H1 (cell line): Measurements from ENCODE around the gene TMED9. TPM values are rescaled to one million over a fixed set of nuclear protein-coding genes. Genes with fewer than 3 reads are reported as not detected.
A peak's percentile ranks its signal among the peaks of the same experiment; 100 is the strongest.

Experiments used
- CTCF ChIA-PET: fragments of 300-600 bp; sonication (Branson Sonifier 250); formaldehyde crosslinking; loops from one replicate; lab custom pipeline; 2021; ENCODE audit not compliant: partially characterized antibody; lab: Charles Lee
- POLR2A ChIA-PET: fragments of 300-600 bp; sonication (Branson Sonifier 250); formaldehyde crosslinking; loops from one replicate; lab custom pipeline; 2021; ENCODE audit warnings: inconsistent platforms; ENCODE audit not compliant: partially characterized antibody; lab: Charles Lee
- DNase-seq, 2 experiments: peaks; one replicate each; pipeline versions ENCODE4 v3.0.0 to v3.0.0-alpha.2; 2010 to 2022; ENCODE audit warnings: low spot score in 2 of 2, low read depth in 1 of 2, mixed read lengths in 1 of 2
- FAIRE-seq: peaks from 2 replicates; lab custom pipeline; 2011; peaks lifted over from hg19 to GRCh38; lab: Jason Lieb, UNC
- H2AFZ ChIP-seq: 2 replicates; pipeline ENCODE4 v1.8.1; 2012; ENCODE audit warnings: low read length, inconsistent platforms
- H2AK5ac ChIP-seq: 2 replicates; pipeline ENCODE4 v1.6.1; 2013; ENCODE audit warnings: low read depth, low read length
- H2BK120ac ChIP-seq: replicated peaks from 2 replicates; pipeline ENCODE3; 2013; ENCODE audit warnings: low read depth, low read length, inconsistent platforms
- H2BK12ac ChIP-seq: 2 replicates; pipeline ENCODE4 v1.6.1; 2013; ENCODE audit warnings: low read depth, low read length
- H2BK15ac ChIP-seq: 2 replicates; pipeline ENCODE4 v1.6.1; 2013; ENCODE audit warnings: low read length
- H2BK20ac ChIP-seq: 2 replicates; pipeline ENCODE4 v1.6.1; 2013; ENCODE audit warnings: low read length
- H2BK5ac ChIP-seq: 2 replicates; pipeline ENCODE4 v1.6.1; 2013; ENCODE audit warnings: low read depth, low read length
- H3K14ac ChIP-seq: 2 replicates; pipeline ENCODE4 v1.6.1; 2013; ENCODE audit warnings: inconsistent platforms; ENCODE audit not compliant: insufficient read length
- H3K18ac ChIP-seq: 2 replicates; pipeline ENCODE4 v1.6.1; 2013; ENCODE audit warnings: low read length; ENCODE audit errors: extremely low read depth
- H3K23ac ChIP-seq: 2 replicates; pipeline ENCODE4 v1.6.1; 2013; ENCODE audit warnings: inconsistent platforms; ENCODE audit not compliant: insufficient read length
- H3K23me2 ChIP-seq: 2 replicates; pipeline ENCODE4 v1.6.1; 2013; ENCODE audit warnings: low read depth, low read length
- H3K27ac ChIP-seq: 2 replicates; pipeline ENCODE4 v1.6.1; 2011; ENCODE audit warnings: low read depth, low read length, inconsistent platforms
- H3K27me3 ChIP-seq, 4 experiments: replicated peaks in 1 of 4; 1 replicate in 1 of 4; 2 replicates in 3 of 4; pipeline versions ENCODE4 v1.6.1 to v1.8.1; 2011 to 2013; ENCODE audit warnings: low read length in 3 of 4, mild to moderate bottlenecking in 3 of 4, inconsistent platforms in 2 of 4, mixed read lengths in 2 of 4, moderate library complexity in 1 of 4; ENCODE audit not compliant: control insufficient read depth in 3 of 4, insufficient read depth in 3 of 4; ENCODE audit errors: extremely low read depth in 1 of 4
- H3K36me3 ChIP-seq, 4 experiments: 2 replicates each; pipeline versions ENCODE4 v1.6.1 to v1.8.1; 2011 to 2013; ENCODE audit warnings: mild to moderate bottlenecking in 4 of 4, low read length in 3 of 4, moderate library complexity in 2 of 4, control low read depth in 1 of 4, inconsistent platforms in 1 of 4; ENCODE audit not compliant: insufficient read depth in 4 of 4, control insufficient read depth in 2 of 4
- H3K4ac ChIP-seq: replicated peaks from 2 replicates; pipeline ENCODE3; 2013; ENCODE audit warnings: low read length, low read depth, mixed read lengths, inconsistent platforms; ENCODE audit not compliant: insufficient read length
- H3K4me1 ChIP-seq, 4 experiments: replicated peaks in 1 of 4; 1 replicate in 1 of 4; 2 replicates in 3 of 4; pipeline versions ENCODE4 v1.6.1 to v1.8.1; 2011 to 2013; ENCODE audit warnings: low read length in 3 of 4, inconsistent platforms in 2 of 4, mixed read lengths in 1 of 4; ENCODE audit not compliant: insufficient read depth in 4 of 4, control insufficient read depth in 3 of 4
- H3K4me2 ChIP-seq, 2 experiments: 2 replicates each; pipeline versions ENCODE4 v1.6.1 to v1.8.1; 2011 to 2013; ENCODE audit warnings: low read depth in 2 of 2, low read length in 2 of 2, control low read depth in 1 of 2, inconsistent platforms in 1 of 2, mild to moderate bottlenecking in 1 of 2; ENCODE audit not compliant: insufficient read depth in 1 of 2
- H3K4me3 ChIP-seq, 4 experiments: fragments of 200-600, 300-600 bp in 1 of 4; sonication (generic), shearing (Covaris generic), sonication (Bioruptor Twin) in 1 of 4; 2 replicates each; pipeline versions ENCODE4 v1.5.1 to v1.8.1; 2011 to 2016; ENCODE audit warnings: low read length in 4 of 4, low read depth in 3 of 4, control low read depth in 2 of 4, inconsistent platforms in 2 of 4, mild to moderate bottlenecking in 2 of 4, mixed read lengths in 1 of 4, moderate library complexity in 1 of 4; ENCODE audit not compliant: insufficient read depth in 2 of 4; ENCODE audit errors: extremely low read depth in 1 of 4
- H3K56ac ChIP-seq: replicated peaks from 2 replicates; pipeline ENCODE3; 2013; ENCODE audit warnings: low read depth, mild to moderate bottlenecking, mixed read lengths, low read length, inconsistent platforms; ENCODE audit not compliant: insufficient read length
- H3K79me1 ChIP-seq: 2 replicates; pipeline ENCODE4 v1.6.1; 2013; ENCODE audit warnings: low read depth, low read length, control low read depth
- H3K79me2 ChIP-seq, 2 experiments: 2 replicates each; pipeline versions ENCODE4 v1.6.1 to v1.8.1; 2012 to 2013; ENCODE audit warnings: low read length in 2 of 2, mild to moderate bottlenecking in 2 of 2, inconsistent platforms in 1 of 2; ENCODE audit not compliant: insufficient read depth in 2 of 2, control insufficient read depth in 1 of 2
- H3K9ac ChIP-seq, 4 experiments: replicated peaks in 1 of 4; 1 replicate in 1 of 4; 2 replicates in 3 of 4; pipeline versions ENCODE4 v1.6.1 to v1.8.1; 2011 to 2013; ENCODE audit warnings: low read depth in 3 of 4, low read length in 3 of 4, control low read depth in 2 of 4, mild to moderate bottlenecking in 2 of 4, moderate library complexity in 2 of 4, inconsistent platforms in 1 of 4; ENCODE audit errors: extremely low read depth in 1 of 4
- H3K9me3 ChIP-seq, 2 experiments: 2 replicates each; pipeline versions ENCODE4 v1.6.1 to v1.8.1; 2012 to 2013; ENCODE audit warnings: mild to moderate bottlenecking in 2 of 2, moderate library complexity in 2 of 2, control low read depth in 1 of 2, inconsistent platforms in 1 of 2, low read depth in 1 of 2, low read length in 1 of 2, mixed read lengths in 1 of 2; ENCODE audit not compliant: insufficient read depth in 2 of 2
- H4K20me1 ChIP-seq, 2 experiments: replicated peaks in 1 of 2; 2 replicates each; pipeline versions ENCODE3 to v1.8.1; 2011 to 2013; ENCODE audit warnings: inconsistent platforms in 2 of 2, low read length in 2 of 2, mild to moderate bottlenecking in 1 of 2; ENCODE audit not compliant: insufficient read depth in 2 of 2, control insufficient read depth in 1 of 2
- H4K5ac ChIP-seq: 2 replicates; pipeline ENCODE4 v1.6.1; 2013; ENCODE audit warnings: low read length, low read depth, mixed read lengths, inconsistent platforms; ENCODE audit not compliant: insufficient read length
- H4K8ac ChIP-seq: 2 replicates; pipeline ENCODE4 v1.8.0; 2013; ENCODE audit warnings: mild to moderate bottlenecking, moderate library complexity, low read length, inconsistent platforms; ENCODE audit not compliant: insufficient read depth; ENCODE audit errors: extremely low read depth
- H4K91ac ChIP-seq: replicated peaks from 2 replicates; pipeline ENCODE3; 2013; ENCODE audit warnings: low read length, mixed read lengths, inconsistent platforms; ENCODE audit not compliant: insufficient read length
- KDM1A ChIP-seq: fragments of 200-600, 300-600 bp; sonication (generic); IDR thresholded peaks from 2 replicates; pipeline ENCODE4 v1.7.1; 2016; ENCODE audit warnings: mild to moderate bottlenecking, low read length, borderline replicate concordance
- SP1 ChIP-seq: IDR thresholded peaks from 2 replicates; pipeline ENCODE4 v1.6.1; 2011; ENCODE audit warnings: low read depth, low read length
- WGBS, 2 experiments: shearing (Covaris generic) in 1 of 2; methylation state at CpG; one replicate each; pipeline versions ENCODE4 v1.1.6 to v1.1.7; 2013 to 2015; ENCODE audit warnings: low lambda C conversion rate in 2 of 2, mixed read lengths in 2 of 2, inconsistent platforms in 1 of 2, low coverage in 1 of 2, missing lambda C conversion rate in 1 of 2; ENCODE audit not compliant: insufficient replicate concordance in 2 of 2, insufficient coverage in 1 of 2, insufficient read length in 1 of 2; ENCODE audit errors: extremely low coverage in 1 of 2, missing lambda C conversion rate in 1 of 2; 5-methylcytosine and 5-hydroxymethylcytosine counted together
- polyA plus RNA-seq, 7 experiments: library from polyadenylated mRNA; depleted of rRNA in 3 of 7; stranded (reverse) in 5 of 7; unstranded in 2 of 7; fragments of >200 nt in 5 of 7; fragments of 200-250 nt in 2 of 7; gene quantifications; 1 replicate in 5 of 7; 2 replicates in 1 of 7; 4 replicates in 1 of 7; pipeline versions ENCODE4 v1.2.1 to v1.2.3, GENCODE V29; 2011 to 2013; ENCODE audit warnings: missing spikeins in 2 of 7, mixed read lengths in 2 of 7
- total RNA-seq: library from RNA; stranded (reverse); fragmentation: NEBNext Ultra II Directional; extraction: Animal tissue kit (Norgen Biotek cat#: 25700); gene quantifications from 2 replicates; pipeline ENCODE4 v1.2.1, GENCODE V29; 2021

Gene TMED9
- total and polyA plus RNA-seq, 2 of the 8 experiments (the other 6 are each of a cell fraction or from before 2014, with no cell fraction given): 130 to 160 TPM

- 91% methylated on average over 2 of the region's 2 CpGs; no CpG with 5 or more reads in 1 of the 2 experiments for WGBS, 2 experiments
Observed at GRCh38 chr5:177569894-177570293, 22.1 kb upstream of the TMED9 start.

More at GRCh38 chr5:177569894-177570293, 22.1 kb upstream of the TMED9 start:
- H2BK12ac ChIP-seq: no peak overlapping the region
- H3K14ac ChIP-seq: no peak overlapping the region
- no peaks in the 10 kb centered on the region for H3K23me2 ChIP-seq
- no peak overlapping the region for H2BK120ac ChIP-seq
- no peak overlapping the region for H3K9ac ChIP-seq
- DNase-seq (no peak), FAIRE-seq (no peak)
- H4K91ac ChIP-seq: no peak overlapping the region
- no peak overlapping the region for H2AK5ac ChIP-seq
- no peak overlapping the region for H3K23ac ChIP-seq
- no peak overlapping the region for H3K27ac ChIP-seq
- no peaks in the 10 kb centered on the region for H4K20me1 ChIP-seq
- no peak overlapping the region for H4K8ac ChIP-seq
- H3K4me3 ChIP-seq: no peak overlapping the region
- no peak overlapping the region for H4K5ac ChIP-seq
- no peaks in the 10 kb centered on the region for H3K36me3 ChIP-seq
- no peak overlapping the region for H3K4me2 ChIP-seq
- CTCF ChIA-PET: interaction anchor here (1.1 to 1.9 kb wide), 3 partner anchors 9 to 38 kb away, joined by 3 to 8 read pairs (median 4); no protein-coding TSS in a partner anchor
- H3K79me2 ChIP-seq: no peaks in the 10 kb centered on the region
- H3K18ac ChIP-seq: no peak overlapping the region
- H3K56ac ChIP-seq: no peak overlapping the region
- H2BK20ac ChIP-seq: no peak overlapping the region
- H2BK5ac ChIP-seq: no peak overlapping the region
- no peaks in the 10 kb centered on the region for H3K9me3 ChIP-seq
- no peak overlapping the region for H2BK15ac ChIP-seq
- no peaks in the 10 kb centered on the region for H3K79me1 ChIP-seq
- H3K27me3 ChIP-seq: no peaks in the 10 kb centered on the region
- peak; percentile 66; the same call in 1 of the 2 replicates for TF ChIP-seq KDM1A
- no peak for TF ChIP-seq SP1
- H3K4ac ChIP-seq: no peak overlapping the region
- POLR2A ChIA-PET: interaction anchor here (1.0 to 1.5 kb wide), 3 partner anchors 31 to 72 kb away, joined by 3 to 4 read pairs (median 4); partner anchors contain the start of gene PDLIM7
- H3K4me1 ChIP-seq: no peaks in the 10 kb centered on the region
- H2AFZ ChIP-seq: no peak overlapping the region
